HepG2 (cell line): ENCODE data around the gene RANBP3. TPM values are rescaled to one million over a fixed set of nuclear protein-coding genes. Genes with fewer than 3 reads are reported as not detected.

Experiments
- ATAC-seq: fragments of 200-7000 bp; cut with Tn5 transposase; 3 replicates; pipeline ENCODE4 v1.9.1; 2020; ENCODE audit warnings: mild to moderate bottlenecking, moderate library complexity
- BruUV-seq: library from RNA; stranded (reverse); fragments of 400-500 nt; replicated peaks from 2 replicates; lab custom pipeline; 2021; lab: Mats Ljungman, UMichigan
- CTCF ChIA-PET: fragments of 300-600 bp; formaldehyde crosslinking; extraction: SDS; loops from one replicate; lab custom pipeline; 2021; ENCODE audit warnings: low total read pairs, inconsistent platforms, low intra/inter-chr PET ratio; lab: Yijun Ruan, JAX
- POLR2A ChIA-PET: fragments of 350-600 bp; sonication (Branson Sonifier 250); formaldehyde crosslinking; loops from one replicate; lab custom pipeline; 2020; ENCODE audit warnings: antibody characterized with exemption, inconsistent platforms; lab: Yijun Ruan, JAX
- DNase-seq: peaks from one replicate; pipeline ENCODE4 v3.0.0-alpha.2; 2015; ENCODE audit warnings: low spot score
- FAIRE-seq: peaks from 3 replicates; lab custom pipeline; 2011; peaks lifted over from hg19 to GRCh38; lab: Jason Lieb, UNC
- H2AFZ ChIP-seq: one replicate; pipeline ENCODE4 v1.6.1; 2011; ENCODE audit warnings: low read length, inconsistent platforms
- H3K27ac ChIP-seq: fragments of 300-600 bp; 3 replicates; pipeline ENCODE4 v1.8.0; 2011; ENCODE audit warnings: mixed run types, mild to moderate bottlenecking, mixed read lengths, low read length, inconsistent platforms; ENCODE audit not compliant: insufficient read depth; ENCODE audit errors: extremely low read length
- H3K27me3 ChIP-seq, 2 experiments: fragments of 200-600 bp in 1 of 2; 2 replicates in 1 of 2; 3 replicates in 1 of 2; pipeline versions ENCODE4 v1.6.0 to v1.8.0; 2011; ENCODE audit warnings: low read length in 2 of 2, mild to moderate bottlenecking in 2 of 2, moderate library complexity in 2 of 2, inconsistent platforms in 1 of 2; ENCODE audit not compliant: insufficient read depth in 2 of 2, control insufficient read depth in 1 of 2
- H3K36me3 ChIP-seq, 2 experiments: fragments of 200-600 bp in 1 of 2; replicated peaks in 1 of 2; 2 replicates in 1 of 2; 3 replicates in 1 of 2; pipeline versions ENCODE4 v1.5.1 to v1.8.0; 2011; ENCODE audit warnings: low read length in 2 of 2, inconsistent platforms in 1 of 2; ENCODE audit not compliant: insufficient read depth in 2 of 2, control insufficient read depth in 1 of 2
- H3K4me1 ChIP-seq: 2 replicates; pipeline ENCODE4 v1.5.1; 2012; ENCODE audit warnings: low read length, inconsistent platforms; ENCODE audit not compliant: insufficient read depth
- H3K4me2 ChIP-seq: 2 replicates; pipeline ENCODE4 v1.6.0; 2011; ENCODE audit warnings: low read depth, low read length, inconsistent platforms
- H3K4me3 ChIP-seq, 3 experiments: fragments of 200-600 bp in 1 of 3; sonication (generic), shearing (Covaris generic) in 1 of 3; replicated peaks in 1 of 3; 2 replicates each; pipeline ENCODE4 v1.5.1; 2011 to 2016; ENCODE audit warnings: low read length in 3 of 3, inconsistent platforms in 2 of 3, low read depth in 2 of 3, mild to moderate bottlenecking in 2 of 3, control low read depth in 1 of 3, mixed read lengths in 1 of 3; ENCODE audit not compliant: insufficient read depth in 1 of 3
- H3K79me2 ChIP-seq: one replicate; pipeline ENCODE4 v1.6.1; 2011; ENCODE audit warnings: low read length, inconsistent platforms; ENCODE audit not compliant: insufficient read depth
- H3K9ac ChIP-seq: 2 replicates; pipeline ENCODE4 v1.6.0; 2011; ENCODE audit warnings: mild to moderate bottlenecking, low read depth, low read length, inconsistent platforms; ENCODE audit not compliant: insufficient read depth
- H3K9me3 ChIP-seq: 2 replicates; pipeline ENCODE4 v1.5.1; 2012; ENCODE audit warnings: mild to moderate bottlenecking, low read length
- H4K20me1 ChIP-seq: 2 replicates; pipeline ENCODE4 v1.6.0; 2011; ENCODE audit warnings: inconsistent platforms, mild to moderate bottlenecking, low read length, moderate library complexity; ENCODE audit not compliant: insufficient read depth
- FLYWCH1 ChIP-seq: sonication (generic); formaldehyde crosslinking; IDR thresholded peaks from 2 replicates; pipeline ENCODE4 v1.8.1; 2023; ENCODE audit warnings: mild to moderate bottlenecking, missing genetic modification reagents
- KLF12 ChIP-seq: sonication (generic); formaldehyde crosslinking; IDR thresholded peaks from 2 replicates; pipeline ENCODE4 v1.4.0; 2020; ENCODE audit warnings: missing genetic modification reagents, borderline replicate concordance
- YEATS4 ChIP-seq: sonication (generic); formaldehyde crosslinking; IDR thresholded peaks from 2 replicates; pipeline ENCODE4 v1.4.0; 2020; ENCODE audit warnings: missing genetic modification reagents, borderline replicate concordance
- ZBTB33 ChIP-seq: sonication (generic); formaldehyde crosslinking; IDR thresholded peaks from 2 replicates; pipeline ENCODE4 v1.4.0; 2020; ENCODE audit warnings: missing genetic modification reagents
- ZFP41 ChIP-seq: sonication (generic); formaldehyde crosslinking; IDR thresholded peaks from 2 replicates; pipeline ENCODE4 v1.4.0; 2020; ENCODE audit warnings: mild to moderate bottlenecking, missing genetic modification reagents, borderline replicate concordance
- ZKSCAN1 ChIP-seq: fragments of 150-350 bp; IDR thresholded peaks from 2 replicates; pipeline ENCODE4 v1.6.1; 2014; ENCODE audit warnings: low read length
- ZSCAN5A ChIP-seq: sonication (generic); formaldehyde crosslinking; IDR thresholded peaks from 2 replicates; pipeline ENCODE4 v1.8.0; 2022; ENCODE audit warnings: mild to moderate bottlenecking, missing genetic modification reagents, borderline replicate concordance
- WGBS: methylation state at CpG from one replicate; pipeline ENCODE4 v1.1.6; 2017; ENCODE audit warnings: low lambda C conversion rate; 5-methylcytosine and 5-hydroxymethylcytosine counted together
- in situ Hi-C: cut with HindIII; loops from 2 replicates; pipeline ENCODE4 v1.10.0; 2017; ENCODE audit warnings: low pct_unique_long_range_greater_than_20kb; ENCODE audit not compliant: extremely low pct_ligation_motif_present
- intact Hi-C: fragments of 100-400 bp; cut with micrococcal nuclease; formaldehyde crosslinking; loops from one replicate; pipeline ENCODE4 v1.10.0; 2022; ENCODE audit not compliant: unreplicated experiment
- polyA plus RNA-seq, 8 experiments: library from polyadenylated mRNA; depleted of rRNA in 3 of 8; stranded (reverse) in 7 of 8; unstranded in 1 of 8; fragments of >200 nt; fragmentation: Illumina TruSeq in 4 of 8; extraction: Trizol in 4 of 8; gene quantifications; 2 replicates each; pipeline versions ENCODE4 v1.2.1 to v1.2.3, GENCODE V29; 2011 to 2016; ENCODE audit warnings: low read depth in 4 of 8, missing spikeins in 1 of 8, mixed read lengths in 1 of 8; ENCODE audit not compliant: insufficient read depth in 1 of 8
- total RNA-seq, 5 experiments: library from RNA; depleted of rRNA; stranded (reverse); fragments of >200 nt; fragmentation: Illumina TruSeq; extraction: Trizol; gene quantifications; 2 replicates each; pipeline ENCODE4 v1.2.3, GENCODE V29; 2016; ENCODE audit warnings: low read depth in 1 of 5
- TF ChIP-seq, protein P1 (sequence below): sonication (generic); formaldehyde crosslinking; IDR thresholded peaks from 2 replicates; pipeline ENCODE4 v1.4.0; 2020; ENCODE audit warnings: low read depth, mild to moderate bottlenecking, missing genetic modification reagents

Gene RANBP3
- total and polyA plus RNA-seq, 2 of the 13 experiments (the other 11 are each of a cell fraction or from before 2014, with no cell fraction given), result 39.5 to 149 TPM

GRCh38 chr19:5880196-5880595, 97.7 kb downstream of the RANBP3 start:
- no peaks in the 10 kb centered on the region for H3K36me3 ChIP-seq
- FAIRE-seq, result peak; percentile 15
- H3K4me1 ChIP-seq, result peaks cover 92% of the 10 kb centered on the region
- H3K4me2 ChIP-seq, result peak overlapping the region; percentile 59
- no peaks in the 10 kb centered on the region for H4K20me1 ChIP-seq
- in situ Hi-C loops, result no loop called here
- ATAC-seq, result peak; percentile 27
- peak overlapping the region; percentile 84 for H3K27ac ChIP-seq
- intact Hi-C loops, result no loop called here
- no peak for DNase-seq
- BruUV-seq, result no TSS peak
- no peak overlapping the region for H3K4me3 ChIP-seq
- WGBS, result 16% methylated on average over 4 of the region's 6 CpGs
- H3K9me3 ChIP-seq, result no peaks in the 10 kb centered on the region
- CTCF ChIA-PET, result no interaction called here
- no peaks in the 10 kb centered on the region for H3K79me2 ChIP-seq
- TF ChIP-seq ZFP41 (no peak), KLF12 (CRISPR knock-in tag) (0 out of 2 replicates have a peak, but pooled peaks have one; percentile 3), FLYWCH1 (CRISPR knock-in tag) (no peak), ZBTB33 (0 out of 2 replicates have a peak, but pooled peaks have one; percentile 12), ZKSCAN1 (peak; percentile 96), YEATS4 (CRISPR knock-in tag) (0 out of 2 replicates have a peak, but pooled peaks have one; percentile 1), ZSCAN5A (CRISPR knock-in tag) (no peak)
- TF ChIP-seq, protein P1, sequence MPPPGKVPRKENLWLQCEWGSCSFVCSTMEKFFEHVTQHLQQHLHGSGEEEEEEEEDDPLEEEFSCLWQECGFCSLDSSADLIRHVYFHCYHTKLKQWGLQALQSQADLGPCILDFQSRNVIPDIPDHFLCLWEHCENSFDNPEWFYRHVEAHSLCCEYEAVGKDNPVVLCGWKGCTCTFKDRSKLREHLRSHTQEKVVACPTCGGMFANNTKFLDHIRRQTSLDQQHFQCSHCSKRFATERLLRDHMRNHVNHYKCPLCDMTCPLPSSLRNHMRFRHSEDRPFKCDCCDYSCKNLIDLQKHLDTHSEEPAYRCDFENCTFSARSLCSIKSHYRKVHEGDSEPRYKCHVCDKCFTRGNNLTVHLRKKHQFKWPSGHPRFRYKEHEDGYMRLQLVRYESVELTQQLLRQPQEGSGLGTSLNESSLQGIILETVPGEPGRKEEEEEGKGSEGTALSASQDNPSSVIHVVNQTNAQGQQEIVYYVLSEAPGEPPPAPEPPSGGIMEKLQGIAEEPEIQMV, result no peak
- H2AFZ ChIP-seq, result no peak overlapping the region
- no peaks in the 10 kb centered on the region for H3K27me3 ChIP-seq
- H3K9ac ChIP-seq, result peak overlapping the region; percentile 39; the same call in 1 of the 2 replicates
- POLR2A ChIA-PET, result interaction anchor here (0.8 to 3.1 kb wide), 8 partner anchors 9 to 160 kb away, joined by 3 to 37 read pairs (median 6); partner anchors contain the start of genes CATSPERD, FUT5, FUT6 and LONP1
